Measurements from ENCODE around the gene ETV4.

ETV4 gene

DNA sequence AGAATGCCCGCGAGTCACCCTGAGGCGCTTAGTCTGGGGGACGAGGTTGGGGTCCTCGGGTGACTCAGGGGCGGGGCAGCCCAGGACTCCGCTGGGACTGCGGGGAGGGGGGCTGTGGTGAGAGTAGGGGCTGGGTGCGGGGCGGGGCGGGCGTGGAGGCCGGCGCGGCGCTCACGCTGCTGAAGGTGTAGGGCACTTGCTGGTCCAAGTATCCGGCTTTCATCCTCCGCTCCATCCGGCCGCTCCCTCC lies 832 bp downstream of the ETV4 start:
- no peak for DNase-seq (ENCODE audit: low read depth, low spot score)

- DNase-seq (ENCODE audit: low read depth, low spot score), result no peak
These were observed 2.2 kb downstream of the ETV4 start for GRCh38 chr17:43543771-43544575.

DNA sequence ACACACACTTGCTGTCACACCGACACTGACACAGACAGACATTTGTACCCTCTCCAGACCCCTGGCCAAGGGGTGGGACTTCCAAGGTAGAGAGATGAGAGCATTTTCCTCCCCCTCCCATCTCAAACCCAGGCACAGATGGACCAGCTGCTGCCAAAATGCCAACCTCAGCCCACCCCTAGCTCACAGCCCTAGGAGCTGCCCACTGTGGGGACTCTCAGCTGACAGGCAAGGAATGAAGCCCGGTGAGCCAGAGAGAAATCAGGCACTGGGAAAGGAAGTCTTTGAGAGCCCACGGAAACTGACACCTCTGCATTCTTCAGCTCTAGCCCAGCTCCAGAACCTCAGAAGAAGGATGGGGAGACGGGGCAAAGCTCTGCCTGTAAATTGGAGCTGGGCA lies 2.8 kb downstream of the ETV4 start:
- no peak for DNase-seq (ENCODE audit: low read depth, low spot score)

GRCh38 chr17:43542859-43543258 lies 3.3 kb downstream of the ETV4 start:
- no peak for DNase-seq (ENCODE audit: low read depth, low spot score)

- no peak for DNase-seq (ENCODE audit: low read depth, low spot score)
These were observed 5.1 kb downstream of the ETV4 start for GRCh38 chr17:43540821-43541674.

- no peak for DNase-seq (ENCODE audit: low read depth, low spot score)
These were observed 9.7 kb downstream of the ETV4 start for GRCh38 chr17:43536236-43536992.

DNA sequence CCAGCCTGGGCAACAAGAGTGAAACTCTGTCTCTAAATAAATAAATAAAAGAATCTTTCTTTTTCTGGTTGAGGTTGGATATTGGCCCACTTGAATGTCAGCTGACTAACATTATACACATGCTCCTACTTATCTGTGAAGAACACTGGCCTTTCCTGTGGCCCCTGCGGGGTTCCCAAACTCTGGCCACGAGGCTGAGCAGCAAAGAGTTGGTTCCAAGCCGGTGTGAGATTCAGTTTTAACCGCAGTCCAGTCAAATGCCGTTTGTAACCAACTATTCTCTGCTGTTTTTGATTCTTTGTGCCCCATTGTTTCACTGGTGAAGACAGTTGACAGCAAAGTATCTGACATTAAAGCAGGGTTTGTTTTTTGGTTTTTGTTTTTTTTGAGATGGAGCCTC lies 11.2 kb downstream of the ETV4 start:
- no peak for DNase-seq (ENCODE audit: low read depth, low spot score)

- no peak for DNase-seq (ENCODE audit: low read depth, low spot score)
These were observed 12.4 kb downstream of the ETV4 start for GRCh38 chr17:43533699-43534098.

- DNase-seq (ENCODE audit: low read depth, low spot score), result no peak
These were observed 13.6 kb downstream of the ETV4 start for GRCh38 chr17:43532581-43532980.

GRCh38 chr17:43531955-43532354 lies 14.2 kb downstream of the ETV4 start:
- no peak for DNase-seq (ENCODE audit: low read depth, low spot score)

DNA sequence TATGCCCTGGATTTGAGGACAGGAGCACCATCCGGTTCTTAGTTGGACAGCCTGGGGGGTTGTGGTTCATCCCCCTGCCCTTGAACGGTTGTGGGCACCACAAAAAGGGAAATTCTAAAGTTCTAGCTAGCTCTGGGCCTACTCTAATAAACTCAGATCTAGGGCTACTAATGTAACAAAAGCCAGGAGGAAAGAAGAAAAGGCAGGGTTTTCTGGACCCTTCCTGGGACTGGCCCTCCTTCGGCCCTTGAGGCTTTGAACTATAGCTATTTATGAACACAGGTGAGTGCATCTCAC lies 15.1 kb downstream of the ETV4 start:
- DNase-seq (ENCODE audit: low read depth, low spot score), result no peak

DNA sequence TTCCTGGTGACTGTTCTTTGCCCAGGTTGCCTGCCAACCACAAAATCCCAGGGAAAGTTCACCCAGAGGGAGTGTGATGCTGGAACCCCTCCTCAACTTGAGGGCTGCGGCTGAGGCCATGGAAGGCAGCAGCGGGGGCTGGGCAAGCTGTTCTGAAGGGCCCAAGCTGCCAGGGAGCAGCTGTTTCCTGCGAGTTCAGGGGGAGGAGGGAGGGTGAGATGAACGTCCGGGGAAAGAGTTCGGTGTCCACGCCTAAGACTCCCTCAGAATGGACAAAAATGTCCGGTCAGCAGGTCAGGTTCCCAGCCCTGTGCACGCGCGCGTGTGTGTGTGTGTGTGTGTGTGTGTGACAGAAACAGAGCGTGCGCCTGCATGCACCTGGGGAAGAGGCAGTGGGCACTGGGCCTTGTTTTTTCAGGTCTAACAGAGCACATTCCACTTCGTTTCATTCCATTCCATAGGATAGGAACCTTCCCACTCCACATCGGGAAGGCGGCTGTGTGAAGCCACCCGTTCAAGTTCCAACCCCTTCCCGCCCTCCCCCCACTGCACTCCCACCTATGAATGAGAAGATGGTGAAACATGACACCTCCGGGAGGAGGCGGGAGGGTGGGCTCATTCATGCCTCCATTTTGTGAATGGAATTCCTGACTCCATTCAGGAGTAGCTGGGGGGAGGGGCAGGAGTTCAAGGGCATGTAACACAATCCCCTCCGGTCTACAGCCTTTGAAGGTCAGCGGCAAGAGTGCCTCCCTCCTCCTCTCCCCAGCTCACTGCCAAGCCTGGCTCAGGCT lies 15.7 kb downstream of the ETV4 start:
- no peak for DNase-seq (ENCODE audit: low read depth, low spot score)

DNA sequence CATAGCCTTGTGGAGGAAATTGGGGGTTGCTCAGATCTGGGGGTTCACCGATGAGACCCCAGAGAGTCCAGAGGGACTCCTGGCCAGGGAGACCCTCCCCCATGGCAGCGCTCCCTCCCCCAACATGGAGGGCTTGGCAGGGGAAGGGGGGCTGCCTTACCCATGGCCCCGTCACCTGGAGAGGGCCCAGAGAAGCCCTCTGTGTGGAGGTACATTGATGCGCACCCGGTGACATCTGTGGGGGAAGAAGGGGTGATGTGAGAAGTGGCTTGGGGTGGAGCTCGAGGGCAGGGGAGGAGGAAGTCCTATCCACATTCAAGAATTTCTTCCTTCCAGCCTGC lies 16.2 kb downstream of the ETV4 start:
- DNase-seq (ENCODE audit: low read depth, low spot score), result no peak

DNA sequence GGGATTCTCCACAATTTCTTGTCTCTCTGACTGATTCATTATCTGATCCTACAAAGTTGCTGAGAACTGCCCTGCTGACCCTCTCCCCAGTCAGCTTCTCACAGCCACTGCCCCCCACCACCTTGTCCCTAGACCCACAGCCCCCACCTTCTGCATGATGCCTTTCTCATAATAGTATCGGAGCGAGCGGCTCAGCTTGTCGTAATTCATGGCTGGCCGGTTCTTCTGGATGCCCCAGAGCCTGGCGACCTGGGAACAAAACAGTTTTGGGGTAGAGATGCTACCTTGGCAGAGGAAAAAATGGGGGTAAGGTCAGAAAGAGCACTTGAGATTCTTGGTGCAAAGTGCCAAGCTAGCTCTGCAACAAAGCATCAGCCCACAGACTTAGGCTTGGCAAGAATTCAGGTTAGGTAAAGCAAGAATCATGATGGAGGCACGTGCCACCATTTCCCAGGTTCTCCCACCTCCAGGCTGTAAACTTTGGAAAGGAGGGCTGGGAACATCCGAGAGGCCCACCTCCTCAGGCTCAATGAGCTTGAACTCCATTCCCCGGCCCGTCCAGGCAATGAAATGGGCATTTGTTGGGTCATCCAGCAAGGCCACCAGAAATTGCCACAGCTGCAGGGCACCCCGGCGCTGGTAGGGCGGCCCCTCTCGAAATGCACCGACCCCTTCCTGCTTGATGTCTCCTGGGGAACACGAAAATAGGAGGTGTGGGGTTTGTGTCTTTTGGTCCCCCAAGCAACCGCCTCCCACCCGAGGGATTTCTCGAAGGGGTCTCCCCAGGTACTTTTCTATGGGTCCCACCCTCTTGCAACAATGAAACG lies 16.9 kb downstream of the ETV4 start:
- DNase-seq (ENCODE audit: low read depth, low spot score), result no peak

- no peak for DNase-seq (ENCODE audit: low read depth, low spot score)
These were observed 17.7 kb downstream of the ETV4 start for GRCh38 chr17:43528319-43528987.

- DNase-seq (ENCODE audit: low read depth, low spot score), result no peak
These were observed 19.1 kb downstream of the ETV4 start for GRCh38 chr17:43526886-43527648.

GRCh38 chr17:43524945-43525575 lies 21.1 kb downstream of the ETV4 start:
- DNase-seq (ENCODE audit: low read depth, low spot score), result no peak

DNA sequence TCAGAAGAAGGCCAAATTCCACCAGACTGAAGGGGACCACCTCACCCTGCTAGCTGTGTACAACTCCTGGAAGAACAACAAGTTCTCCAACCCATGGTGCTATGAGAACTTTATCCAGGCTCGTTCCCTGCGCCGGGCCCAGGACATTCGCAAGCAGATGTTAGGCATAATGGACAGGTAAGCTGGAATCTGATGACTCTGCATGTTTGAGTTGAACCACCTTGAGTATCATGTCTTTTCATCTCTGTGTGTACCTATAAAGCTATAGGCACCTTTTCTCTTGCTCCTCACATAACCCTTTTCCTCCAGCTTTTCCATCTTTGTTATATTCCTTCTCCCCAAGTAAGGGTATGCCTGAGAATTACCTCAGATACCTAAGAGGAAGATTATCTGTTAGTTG lies 24.8 kb downstream of the ETV4 start:
- no peak for DNase-seq (ENCODE audit: low read depth, low spot score)

GRCh38 chr17:43517615-43518386 lies 28.3 kb downstream of the ETV4 start:
- DNase-seq (ENCODE audit: low read depth, low spot score), result no peak
